Mesendoderm (in vitro differentiated cells): ENCODE data around the gene RAC3.

ENCODE experiments used
- DNase-seq: peaks from one replicate; pipeline ENCODE4 v3.0.0; 2013
- H2AK5ac ChIP-seq: 2 replicates; pipeline ENCODE4 v1.6.1; 2013; ENCODE audit warnings: low read length, inconsistent platforms
- H2BK120ac ChIP-seq: 2 replicates; pipeline ENCODE4 v1.6.1; 2013; ENCODE audit warnings: low read depth, mild to moderate bottlenecking, low read length, moderate library complexity, mixed read lengths
- H2BK15ac ChIP-seq: replicated peaks from 2 replicates; pipeline ENCODE4 v1.6.1; 2013; ENCODE audit warnings: low read depth, mild to moderate bottlenecking, moderate library complexity
- H2BK5ac ChIP-seq: 2 replicates; pipeline ENCODE4 v1.6.1; 2013; ENCODE audit warnings: low read length, inconsistent platforms
- H3K18ac ChIP-seq: 2 replicates; pipeline ENCODE4 v1.6.1; 2013; ENCODE audit warnings: mild to moderate bottlenecking, low read length, mixed read lengths
- H3K23ac ChIP-seq: one replicate; pipeline ENCODE4 v1.6.1; 2013; ENCODE audit warnings: low read length
- H3K27ac ChIP-seq: 2 replicates; pipeline ENCODE4 v1.5.1; 2013; ENCODE audit warnings: low read depth, mild to moderate bottlenecking, inconsistent platforms, low read length, moderate library complexity
- H3K27me3 ChIP-seq: 2 replicates; pipeline ENCODE4 v1.6.1; 2013; ENCODE audit warnings: low read length, control low read depth, mild to moderate bottlenecking, inconsistent platforms; ENCODE audit not compliant: insufficient read depth, poor library complexity
- H3K36me3 ChIP-seq: 2 replicates; pipeline ENCODE4 v1.6.1; 2013; ENCODE audit warnings: low read length, inconsistent platforms; ENCODE audit not compliant: control insufficient read depth, insufficient read depth
- H3K4ac ChIP-seq: one replicate; pipeline ENCODE4 v1.6.1; 2013; ENCODE audit warnings: low read depth, mild to moderate bottlenecking, low read length, moderate library complexity
- H3K4me1 ChIP-seq: 2 replicates; pipeline ENCODE4 v1.6.1; 2013; ENCODE audit warnings: low read depth, low read length, inconsistent platforms; ENCODE audit not compliant: control insufficient read depth
- H3K4me2 ChIP-seq: 2 replicates; pipeline ENCODE4 v1.6.1; 2013; ENCODE audit warnings: low read length
- H3K4me3 ChIP-seq: 2 replicates; pipeline ENCODE4 v1.5.1; 2013; ENCODE audit warnings: mild to moderate bottlenecking, low read length
- H3K56ac ChIP-seq: one replicate; pipeline ENCODE4 v1.6.1; 2013; ENCODE audit warnings: low read length
- H3K79me1 ChIP-seq: 2 replicates; pipeline ENCODE4 v1.6.1; 2013; ENCODE audit warnings: low read length, inconsistent platforms
- H3K79me2 ChIP-seq: 2 replicates; pipeline ENCODE4 v1.6.1; 2013; ENCODE audit warnings: mild to moderate bottlenecking, low read length; ENCODE audit not compliant: control insufficient read depth, insufficient read depth
- H3K9ac ChIP-seq: 2 replicates; pipeline ENCODE4 v1.6.1; 2013; ENCODE audit warnings: low read length, inconsistent platforms
- H4K5ac ChIP-seq: one replicate; pipeline ENCODE4 v1.6.1; 2013; ENCODE audit warnings: low read length
- H4K8ac ChIP-seq: one replicate; pipeline ENCODE4 v1.6.1; 2013; ENCODE audit warnings: low read depth, mild to moderate bottlenecking, control low read depth, low read length, moderate library complexity
- WGBS: extraction: QIAGEN DNeasy Blood & Tissue Kit; methylation state at CpG from one replicate; pipeline ENCODE4 v1.1.7; 2013; ENCODE audit warnings: low lambda C conversion rate, missing lambda C conversion rate; ENCODE audit not compliant: insufficient coverage; ENCODE audit errors: extremely low coverage; 5-methylcytosine and 5-hydroxymethylcytosine counted together

The RAC3 gene

GRCh38 chr17:82061047-82061925 lies 29.8 kb downstream of the RAC3 start:
- Histone ChIP-seq H3K4me1 (no peaks in the 10 kb centered on the region), H2BK15ac (no peak overlapping the region), H2AK5ac (no peak overlapping the region), H3K27ac (no peak overlapping the region), H2BK120ac (no peak overlapping the region), H4K8ac (no peak overlapping the region), H3K9ac (no peak overlapping the region), H2BK5ac (no peak overlapping the region), H3K4ac (no peak overlapping the region), H3K4me2 (no peak overlapping the region), H3K56ac (no peak overlapping the region), H3K4me3 (no peak overlapping the region), H3K79me2 (no peaks in the 10 kb centered on the region), H3K23ac (no peak overlapping the region), H3K18ac (no peak overlapping the region), H4K5ac (no peak overlapping the region), H3K27me3 (no peaks in the 10 kb centered on the region), H3K79me1 (peaks cover 2% of the 10 kb centered on the region), H3K36me3 (peaks cover 4% of the 10 kb centered on the region)
- no CpG with 5 or more reads among the region's 34 CpGs for WGBS
- DNase-seq = no peak

- no peak overlapping the region for H3K4ac ChIP-seq
- H3K18ac ChIP-seq = no peak overlapping the region
- no peak for DNase-seq
- H3K4me2 ChIP-seq = no peak overlapping the region
- no peak overlapping the region for H3K9ac ChIP-seq
- H3K79me1 ChIP-seq = peaks cover 2% of the 10 kb centered on the region
- no peak overlapping the region for H3K56ac ChIP-seq
- H4K8ac ChIP-seq = no peak overlapping the region
- no peak overlapping the region for H2BK5ac ChIP-seq
- H3K4me1 ChIP-seq = no peaks in the 10 kb centered on the region
- H3K27ac ChIP-seq = no peak overlapping the region
- H2AK5ac ChIP-seq = no peak overlapping the region
- no peak overlapping the region for H3K23ac ChIP-seq
- H2BK120ac ChIP-seq = no peak overlapping the region
- H3K27me3 ChIP-seq = no peaks in the 10 kb centered on the region
- no peak overlapping the region for H2BK15ac ChIP-seq
- H3K36me3 ChIP-seq = peaks cover 4% of the 10 kb centered on the region
- no peak overlapping the region for H4K5ac ChIP-seq
- H3K4me3 ChIP-seq = no peak overlapping the region
- no CpG with 5 or more reads among the region's 24 CpGs for WGBS
- H3K79me2 ChIP-seq = no peaks in the 10 kb centered on the region
These were observed 30.9 kb downstream of the RAC3 start for GRCh38 chr17:82062076-82062983.

- Histone ChIP-seq H2BK120ac (no peak overlapping the region), H3K18ac (no peak overlapping the region), H3K27ac (no peak overlapping the region), H3K56ac (no peak overlapping the region), H3K27me3 (no peaks in the 10 kb centered on the region), H3K4me2 (no peak overlapping the region), H3K9ac (no peak overlapping the region), H4K5ac (no peak overlapping the region), H3K4me3 (no peak overlapping the region), H4K8ac (no peak overlapping the region), H3K79me1 (peaks cover 2% of the 10 kb centered on the region), H3K4me1 (no peaks in the 10 kb centered on the region), H2BK5ac (no peak overlapping the region), H3K36me3 (peaks cover 4% of the 10 kb centered on the region), H3K4ac (no peak overlapping the region), H2AK5ac (no peak overlapping the region), H3K79me2 (no peaks in the 10 kb centered on the region), H2BK15ac (no peak overlapping the region), H3K23ac (no peak overlapping the region)
- DNase-seq = no peak
- no CpG with 5 or more reads among the region's 9 CpGs for WGBS
These were observed 31.5 kb downstream of the RAC3 start for GRCh38 chr17:82062984-82063368.

- H3K56ac ChIP-seq = no peak overlapping the region
- no peak overlapping the region for H3K4ac ChIP-seq
- H2BK5ac ChIP-seq = no peak overlapping the region
These were observed 32.2 kb downstream of the RAC3 start for GRCh38 chr17:82063424-82064415.

GRCh38 chr17:82064433-82065192 lies 33.1 kb downstream of the RAC3 start:
- H3K27ac ChIP-seq = no peak overlapping the region

More at GRCh38 chr17:82063424-82064415, 32.2 kb downstream of the RAC3 start:
- Histone ChIP-seq H3K4me1 (no peaks in the 10 kb centered on the region), H2BK15ac (no peak overlapping the region), H2AK5ac (no peak overlapping the region), H3K4me2 (no peak overlapping the region), H3K27me3 (no peaks in the 10 kb centered on the region), H3K79me2 (no peaks in the 10 kb centered on the region), H4K8ac (no peak overlapping the region), H3K18ac (no peak overlapping the region), H3K9ac (no peak overlapping the region), H3K79me1 (peaks cover 2% of the 10 kb centered on the region), H3K27ac (no peak overlapping the region), H3K4me3 (no peak overlapping the region), H2BK120ac (no peak overlapping the region), H3K36me3 (peaks cover 4% of the 10 kb centered on the region), H4K5ac (no peak overlapping the region), H3K23ac (no peak overlapping the region)
- DNase-seq = no peak
- no CpG with 5 or more reads among the region's 20 CpGs for WGBS

More at GRCh38 chr17:82064433-82065192, 33.1 kb downstream of the RAC3 start:
- peak overlapping the region; percentile 73 for H3K4me3 ChIP-seq
- peaks cover 4% of the 10 kb centered on the region for H3K36me3 ChIP-seq
- peak overlapping the region; percentile 94 for H3K56ac ChIP-seq
- DNase-seq = no peak
- peak overlapping the region; percentile 53 for H3K4me2 ChIP-seq
- WGBS = no CpG with 5 or more reads among the region's 36 CpGs
- no peak overlapping the region for H4K5ac ChIP-seq
- H3K4me1 ChIP-seq = no peaks in the 10 kb centered on the region
- no peaks in the 10 kb centered on the region for H3K27me3 ChIP-seq
- no peak overlapping the region for H2BK15ac ChIP-seq
- H3K4ac ChIP-seq = no peak overlapping the region
- no peak overlapping the region for H3K18ac ChIP-seq
- H3K79me1 ChIP-seq = peaks cover 2% of the 10 kb centered on the region
- no peak overlapping the region for H3K23ac ChIP-seq
- H2BK5ac ChIP-seq = no peak overlapping the region
- H2BK120ac ChIP-seq = no peak overlapping the region
- H2AK5ac ChIP-seq = no peak overlapping the region
- peak overlapping the region; percentile 85 for H3K9ac ChIP-seq
- H3K79me2 ChIP-seq = no peaks in the 10 kb centered on the region
- no peak overlapping the region for H4K8ac ChIP-seq
